HEK293 (cell line): ENCODE data around the gene RNASEH1.

Experiments
- GLIS1 ChIP-seq: fragments of 450-650 bp; formaldehyde crosslinking; IDR thresholded peaks from 2 replicates; pipeline ENCODE4 v1.5.1; 2016; ENCODE audit warnings: missing biosample characterization, missing genetic modification characterization
- GLIS2 ChIP-seq: fragments of 450-650 bp; formaldehyde crosslinking; IDR thresholded peaks from 2 replicates; pipeline ENCODE4 v1.5.1; 2016; ENCODE audit warnings: missing biosample characterization, missing genetic modification characterization
- KLF10 ChIP-seq: fragments of 450-650 bp; IDR thresholded peaks from 2 replicates; pipeline ENCODE4 v1.5.1; 2018; ENCODE audit warnings: missing biosample characterization, mild to moderate bottlenecking, missing genetic modification characterization
- KLF8 ChIP-seq: fragments of 450-650 bp; formaldehyde crosslinking; IDR thresholded peaks from 2 replicates; pipeline ENCODE4 v1.5.1; 2016; ENCODE audit warnings: missing biosample characterization, missing genetic modification characterization
- KLF9 ChIP-seq: fragments of 450-650 bp; formaldehyde crosslinking; IDR thresholded peaks from 2 replicates; pipeline ENCODE4 v1.5.1; 2016; ENCODE audit warnings: missing biosample characterization, missing genetic modification characterization, low read depth
- SP2 ChIP-seq: fragments of 450-650 bp; formaldehyde crosslinking; IDR thresholded peaks from 2 replicates; pipeline ENCODE4 v1.5.1; 2016; ENCODE audit warnings: missing biosample characterization, missing genetic modification characterization
- YY2 ChIP-seq: fragments of 450-650 bp; formaldehyde crosslinking; IDR thresholded peaks from 2 replicates; pipeline ENCODE4 v1.5.1; 2016; ENCODE audit warnings: missing biosample characterization, missing genetic modification characterization
- ZBTB17 ChIP-seq: fragments of 450-650 bp; formaldehyde crosslinking; IDR thresholded peaks from 2 replicates; pipeline ENCODE4 v1.5.1; 2016; ENCODE audit warnings: missing biosample characterization, missing genetic modification characterization
- ZBTB20 ChIP-seq: fragments of 450-650 bp; formaldehyde crosslinking; IDR thresholded peaks from 2 replicates; pipeline ENCODE4 v1.5.1; 2016; ENCODE audit warnings: missing biosample characterization, missing genetic modification characterization
- ZBTB8A ChIP-seq: fragments of 450-650 bp; formaldehyde crosslinking; IDR thresholded peaks from 2 replicates; pipeline ENCODE4 v1.5.1; 2016; ENCODE audit warnings: missing biosample characterization, missing genetic modification characterization
- ZNF146 ChIP-seq: fragments of 450-650 bp; formaldehyde crosslinking; IDR thresholded peaks from 2 replicates; pipeline ENCODE4 v1.5.1; 2016; ENCODE audit warnings: missing biosample characterization, missing genetic modification characterization
- ZNF280C ChIP-seq: fragments of 450-650 bp; formaldehyde crosslinking; IDR thresholded peaks from 2 replicates; pipeline ENCODE4 v1.5.1; 2016; ENCODE audit warnings: missing biosample characterization, missing genetic modification characterization
- ZNF335 ChIP-seq: fragments of 450-650 bp; formaldehyde crosslinking; conservative IDR thresholded peaks from 2 replicates; pipeline ENCODE4 v1.5.1; 2016; ENCODE audit warnings: missing biosample characterization, missing genetic modification characterization
- ZNF394 ChIP-seq: fragments of 450-650 bp; formaldehyde crosslinking; IDR thresholded peaks from 2 replicates; pipeline ENCODE4 v1.5.1; 2016; ENCODE audit warnings: missing biosample characterization, missing genetic modification characterization, mild to moderate bottlenecking, moderate library complexity, borderline replicate concordance
- ZNF423 ChIP-seq: fragments of 450-650 bp; formaldehyde crosslinking; IDR thresholded peaks from 2 replicates; pipeline ENCODE4 v1.5.1; 2016; ENCODE audit warnings: missing biosample characterization, missing genetic modification characterization
- ZNF473 ChIP-seq: fragments of 450-650 bp; formaldehyde crosslinking; IDR thresholded peaks from 2 replicates; pipeline ENCODE4 v1.5.1; 2017; ENCODE audit warnings: missing biosample characterization, missing genetic modification characterization
- ZNF501 ChIP-seq: fragments of 450-650 bp; formaldehyde crosslinking; IDR thresholded peaks from 2 replicates; pipeline ENCODE4 v1.5.1; 2016; ENCODE audit warnings: missing biosample characterization, missing genetic modification characterization
- ZNF510 ChIP-seq: fragments of 450-650 bp; formaldehyde crosslinking; IDR thresholded peaks from 2 replicates; pipeline ENCODE4 v1.5.1; 2018; ENCODE audit warnings: mild to moderate bottlenecking, missing genetic modification characterization, missing biosample characterization; ENCODE audit not compliant: insufficient replicate concordance
- ZNF596 ChIP-seq: fragments of 450-650 bp; IDR thresholded peaks from 2 replicates; pipeline ENCODE4 v1.5.0; 2018; ENCODE audit warnings: missing biosample characterization, mild to moderate bottlenecking, missing genetic modification characterization, moderate library complexity
- ZNF623 ChIP-seq: fragments of 450-650 bp; formaldehyde crosslinking; IDR thresholded peaks from 2 replicates; pipeline ENCODE4 v1.5.1; 2016; ENCODE audit warnings: missing biosample characterization, missing genetic modification characterization
- ZNF629 ChIP-seq: fragments of 450-650 bp; formaldehyde crosslinking; IDR thresholded peaks from 2 replicates; pipeline ENCODE4 v1.5.1; 2017; ENCODE audit warnings: missing biosample characterization, missing genetic modification characterization
- ZNF777 ChIP-seq: fragments of 450-650 bp; formaldehyde crosslinking; IDR thresholded peaks from 2 replicates; pipeline ENCODE4 v1.5.1; 2017; ENCODE audit warnings: missing biosample characterization, missing genetic modification characterization, borderline replicate concordance
- ZNF843 ChIP-seq: fragments of 450-650 bp; formaldehyde crosslinking; IDR thresholded peaks from 2 replicates; pipeline ENCODE4 v1.5.1; 2016; ENCODE audit warnings: missing biosample characterization, missing genetic modification characterization
- ZSCAN18 ChIP-seq: fragments of 450-650 bp; formaldehyde crosslinking; IDR thresholded peaks from 2 replicates; pipeline ENCODE4 v1.5.1; 2016; ENCODE audit warnings: missing biosample characterization, missing genetic modification characterization
- ZXDB ChIP-seq: fragments of 450-650 bp; formaldehyde crosslinking; IDR thresholded peaks from 2 replicates; pipeline ENCODE4 v1.5.1; 2016; ENCODE audit warnings: missing biosample characterization, missing genetic modification characterization
- TF ChIP-seq, protein P1 (sequence below): fragments of 450-650 bp; formaldehyde crosslinking; conservative IDR thresholded peaks from 2 replicates; pipeline ENCODE4 v1.5.1; 2016; ENCODE audit warnings: low read depth, missing biosample characterization, missing genetic modification characterization
- TF ChIP-seq, protein P2 (sequence below): fragments of 450-650 bp; formaldehyde crosslinking; IDR thresholded peaks from 2 replicates; pipeline ENCODE4 v1.5.1; 2016; ENCODE audit warnings: missing biosample characterization, missing genetic modification characterization
- TF ChIP-seq, protein P3 (sequence below): fragments of 450-650 bp; formaldehyde crosslinking; IDR thresholded peaks from 2 replicates; pipeline ENCODE4 v1.5.1; 2017; ENCODE audit warnings: missing biosample characterization, mild to moderate bottlenecking, missing genetic modification characterization, moderate library complexity

RNASEH1 gene

DNA sequence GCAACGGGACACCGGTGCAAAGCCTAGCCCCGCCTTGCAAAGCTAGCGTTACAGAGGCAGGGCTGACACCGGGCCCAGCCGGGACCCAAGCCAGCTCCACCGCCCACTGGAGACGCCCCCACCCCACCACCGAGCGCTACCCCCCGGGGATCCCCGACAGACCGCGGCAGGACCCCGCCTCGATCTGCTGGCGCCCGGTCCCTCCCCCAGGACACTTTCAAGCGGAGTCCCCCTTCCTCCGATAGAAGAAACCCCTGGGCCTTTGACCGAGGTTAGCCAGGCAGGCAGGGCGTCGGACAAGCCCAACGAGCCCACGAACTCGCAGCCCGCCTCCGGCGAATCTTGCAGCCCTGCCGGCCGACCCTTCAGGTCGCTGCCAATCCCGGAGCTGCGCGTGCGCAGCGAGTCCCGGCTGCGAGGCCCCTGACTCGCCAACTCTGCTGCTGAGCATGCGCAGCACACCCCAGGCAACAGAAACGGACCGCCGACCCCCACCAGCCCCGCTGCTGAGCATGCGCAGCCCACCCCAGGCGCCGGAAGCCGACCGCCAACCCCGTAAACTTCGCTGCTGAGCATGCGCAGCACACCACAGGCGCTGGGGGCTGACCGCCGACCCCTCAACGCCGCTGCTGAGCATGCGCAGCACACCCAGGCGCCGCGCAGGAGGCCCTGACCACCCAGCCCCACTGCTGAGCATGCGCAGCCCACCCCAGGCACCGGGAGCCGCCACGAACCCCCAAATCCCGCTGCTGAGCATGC is 39.5 kb downstream of the RNASEH1 start (continued):
- TF ChIP-seq, protein P1, sequence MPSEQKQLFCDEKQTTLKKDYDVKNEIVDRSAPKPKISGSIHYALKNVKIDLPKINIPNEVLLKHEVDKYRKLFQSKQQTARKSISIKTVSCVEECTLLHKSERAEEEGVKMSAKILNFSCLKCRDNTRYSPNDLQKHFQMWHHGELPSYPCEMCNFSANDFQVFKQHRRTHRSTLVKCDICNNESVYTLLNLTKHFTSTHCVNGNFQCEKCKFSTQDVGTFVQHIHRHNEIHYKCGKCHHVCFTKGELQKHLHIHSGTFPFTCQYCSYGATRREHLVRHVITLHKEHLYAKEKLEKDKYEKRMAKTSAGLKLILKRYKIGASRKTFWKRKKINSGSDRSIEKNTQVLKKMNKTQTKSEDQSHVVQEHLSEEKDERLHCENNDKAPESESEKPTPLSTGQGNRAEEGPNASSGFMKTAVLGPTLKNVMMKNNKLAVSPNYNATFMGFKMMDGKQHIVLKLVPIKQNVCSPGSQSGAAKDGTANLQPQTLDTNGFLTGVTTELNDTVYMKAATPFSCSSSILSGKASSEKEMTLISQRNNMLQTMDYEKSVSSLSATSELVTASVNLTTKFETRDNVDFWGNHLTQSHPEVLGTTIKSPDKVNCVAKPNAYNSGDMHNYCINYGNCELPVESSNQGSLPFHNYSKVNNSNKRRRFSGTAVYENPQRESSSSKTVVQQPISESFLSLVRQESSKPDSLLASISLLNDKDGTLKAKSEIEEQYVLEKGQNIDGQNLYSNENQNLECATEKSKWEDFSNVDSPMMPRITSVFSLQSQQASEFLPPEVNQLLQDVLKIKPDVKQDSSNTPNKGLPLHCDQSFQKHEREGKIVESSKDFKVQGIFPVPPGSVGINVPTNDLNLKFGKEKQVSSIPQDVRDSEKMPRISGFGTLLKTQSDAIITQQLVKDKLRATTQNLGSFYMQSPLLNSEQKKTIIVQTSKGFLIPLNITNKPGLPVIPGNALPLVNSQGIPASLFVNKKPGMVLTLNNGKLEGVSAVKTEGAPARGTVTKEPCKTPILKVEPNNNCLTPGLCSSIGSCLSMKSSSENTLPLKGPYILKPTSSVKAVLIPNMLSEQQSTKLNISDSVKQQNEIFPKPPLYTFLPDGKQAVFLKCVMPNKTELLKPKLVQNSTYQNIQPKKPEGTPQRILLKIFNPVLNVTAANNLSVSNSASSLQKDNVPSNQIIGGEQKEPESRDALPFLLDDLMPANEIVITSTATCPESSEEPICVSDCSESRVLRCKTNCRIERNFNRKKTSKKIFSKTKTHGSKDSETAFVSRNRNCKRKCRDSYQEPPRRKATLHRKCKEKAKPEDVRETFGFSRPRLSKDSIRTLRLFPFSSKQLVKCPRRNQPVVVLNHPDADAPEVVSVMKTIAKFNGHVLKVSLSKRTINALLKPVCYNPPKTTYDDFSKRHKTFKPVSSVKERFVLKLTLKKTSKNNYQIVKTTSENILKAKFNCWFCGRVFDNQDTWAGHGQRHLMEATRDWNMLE (tag by site-specific recombination): no peak
- TF ChIP-seq ZNF629 (tag by site-specific recombination): peak; percentile 22; the same call in 1 of the 2 replicates
- TF ChIP-seq ZNF280C (tag by site-specific recombination): no peak
- no peak for TF ChIP-seq ZNF473 (tag by site-specific recombination)
- no peak for TF ChIP-seq ZNF510 (tag by site-specific recombination)
- TF ChIP-seq SP2 (tag by site-specific recombination): peak; percentile 77
- TF ChIP-seq ZNF777: peak; percentile 59; the same call in 1 of the 2 replicates
- TF ChIP-seq KLF9: 0 out of 2 replicates have a peak, but pooled peaks have one; percentile 17
- peak; percentile 90 for TF ChIP-seq ZBTB8A (tag by site-specific recombination)
- TF ChIP-seq GLIS2 (tag by site-specific recombination): peak; percentile 96
- peak; percentile 43; the same call in 1 of the 2 replicates for TF ChIP-seq ZNF394 (tag by site-specific recombination)
- TF ChIP-seq ZNF335 (tag by site-specific recombination): peak; percentile 95
- TF ChIP-seq ZBTB17 (tag by site-specific recombination): peak; percentile 76
- no peak for TF ChIP-seq ZNF623 (tag by site-specific recombination)
- 0 out of 2 replicates have a peak, but pooled peaks have one; percentile 39 for TF ChIP-seq ZNF843 (tag by site-specific recombination)
- TF ChIP-seq ZNF146 (tag by site-specific recombination): no peak
- no peak for TF ChIP-seq ZSCAN18 (tag by site-specific recombination)
- no peak for TF ChIP-seq YY2
- TF ChIP-seq KLF8 (tag by site-specific recombination): peak; percentile 28; the same call in 1 of the 2 replicates
- peak; percentile 90 for TF ChIP-seq ZBTB20 (tag by site-specific recombination)
- peak; percentile 49 for TF ChIP-seq GLIS1 (tag by site-specific recombination)
- 0 out of 2 replicates have a peak, but pooled peaks have one; percentile 33 for TF ChIP-seq ZNF501 (tag by site-specific recombination)
- TF ChIP-seq ZXDB (tag by site-specific recombination): peak; percentile 20; the same call in 1 of the 2 replicates
- 0 out of 2 replicates have a peak, but pooled peaks have one; percentile 30 for TF ChIP-seq ZNF423 (tag by site-specific recombination)
- TF ChIP-seq, protein P2, sequence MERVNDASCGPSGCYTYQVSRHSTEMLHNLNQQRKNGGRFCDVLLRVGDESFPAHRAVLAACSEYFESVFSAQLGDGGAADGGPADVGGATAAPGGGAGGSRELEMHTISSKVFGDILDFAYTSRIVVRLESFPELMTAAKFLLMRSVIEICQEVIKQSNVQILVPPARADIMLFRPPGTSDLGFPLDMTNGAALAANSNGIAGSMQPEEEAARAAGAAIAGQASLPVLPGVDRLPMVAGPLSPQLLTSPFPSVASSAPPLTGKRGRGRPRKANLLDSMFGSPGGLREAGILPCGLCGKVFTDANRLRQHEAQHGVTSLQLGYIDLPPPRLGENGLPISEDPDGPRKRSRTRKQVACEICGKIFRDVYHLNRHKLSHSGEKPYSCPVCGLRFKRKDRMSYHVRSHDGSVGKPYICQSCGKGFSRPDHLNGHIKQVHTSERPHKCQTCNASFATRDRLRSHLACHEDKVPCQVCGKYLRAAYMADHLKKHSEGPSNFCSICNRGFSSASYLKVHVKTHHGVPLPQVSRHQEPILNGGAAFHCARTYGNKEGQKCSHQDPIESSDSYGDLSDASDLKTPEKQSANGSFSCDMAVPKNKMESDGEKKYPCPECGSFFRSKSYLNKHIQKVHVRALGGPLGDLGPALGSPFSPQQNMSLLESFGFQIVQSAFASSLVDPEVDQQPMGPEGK: peak; percentile 82
- TF ChIP-seq, protein P3, sequence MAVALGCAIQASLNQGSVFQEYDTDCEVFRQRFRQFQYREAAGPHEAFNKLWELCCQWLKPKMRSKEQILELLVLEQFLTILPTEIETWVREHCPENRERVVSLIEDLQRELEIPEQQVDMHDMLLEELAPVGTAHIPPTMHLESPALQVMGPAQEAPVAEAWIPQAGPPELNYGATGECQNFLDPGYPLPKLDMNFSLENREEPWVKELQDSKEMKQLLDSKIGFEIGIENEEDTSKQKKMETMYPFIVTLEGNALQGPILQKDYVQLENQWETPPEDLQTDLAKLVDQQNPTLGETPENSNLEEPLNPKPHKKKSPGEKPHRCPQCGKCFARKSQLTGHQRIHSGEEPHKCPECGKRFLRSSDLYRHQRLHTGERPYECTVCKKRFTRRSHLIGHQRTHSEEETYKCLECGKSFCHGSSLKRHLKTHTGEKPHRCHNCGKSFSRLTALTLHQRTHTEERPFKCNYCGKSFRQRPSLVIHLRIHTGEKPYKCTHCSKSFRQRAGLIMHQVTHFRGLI (tag by site-specific recombination): peak; percentile 97
- no peak for TF ChIP-seq KLF10 (tag by site-specific recombination)
- TF ChIP-seq ZNF596 (tag by site-specific recombination): no peak
